ENCODE results near the gene DISC1.
"Not testable (repeated sequence)": the region's sequence is repeated elsewhere in the genome, so short reads cannot be mapped to it uniquely, and the experiment has no call there.

Gene DISC1

GRCh38 chr1:231936983-231937775, 310.6 kb downstream of the DISC1 start:
- DNase-seq: peak; percentile 38

- DNase-seq: no peak
Observed at GRCh38 chr1:231938211-231938610, 311.6 kb downstream of the DISC1 start.

GRCh38 chr1:231938711-231939110, 312.1 kb downstream of the DISC1 start:
- no peak for DNase-seq

- DNase-seq: no peak
Observed at GRCh38 chr1:231939118-231939517, 312.5 kb downstream of the DISC1 start.

GRCh38 chr1:231940116-231940515, 313.5 kb downstream of the DISC1 start:
- DNase-seq: peak; percentile 58

GRCh38 chr1:231940701-231941100, 314.1 kb downstream of the DISC1 start:
- DNase-seq: peak; percentile 46

GRCh38 chr1:231943084-231943483, 316.5 kb downstream of the DISC1 start:
- no peak for DNase-seq

- DNase-seq: not testable (repeated sequence)
Observed at GRCh38 chr1:231948102-231948501, 321.5 kb downstream of the DISC1 start.

GRCh38 chr1:231949277-231950091, 322.9 kb downstream of the DISC1 start:
- no peak for DNase-seq

- no peak for DNase-seq
Observed at GRCh38 chr1:231950331-231951128, 323.9 kb downstream of the DISC1 start.

GRCh38 chr1:231951374-231951773, 324.8 kb downstream of the DISC1 start:
- no peak for DNase-seq

GRCh38 chr1:231952154-231952553, 325.6 kb downstream of the DISC1 start:
- no peak for DNase-seq

GRCh38 chr1:231953660-231954059, 327.1 kb downstream of the DISC1 start:
- DNase-seq: no peak

GRCh38 chr1:231954751-231955150, 328.2 kb downstream of the DISC1 start:
- no peak for DNase-seq

- no peak for DNase-seq
Observed at GRCh38 chr1:231957359-231957758, 330.8 kb downstream of the DISC1 start.

- DNase-seq: no peak
Observed at GRCh38 chr1:231958448-231958847, 331.9 kb downstream of the DISC1 start.

- no peak for DNase-seq
Observed at GRCh38 chr1:231959225-231959884, 332.8 kb downstream of the DISC1 start.

- DNase-seq: not testable (repeated sequence)
Observed at GRCh38 chr1:231961801-231962200, 335.2 kb downstream of the DISC1 start.

GRCh38 chr1:231962636-231963035, 336.0 kb downstream of the DISC1 start:
- no peak for DNase-seq

- no peak for DNase-seq
Observed at GRCh38 chr1:231964241-231964640, 337.7 kb downstream of the DISC1 start.

- DNase-seq: no peak
Observed at GRCh38 chr1:231964961-231965360, 338.4 kb downstream of the DISC1 start.

GRCh38 chr1:231965615-231966014, 339.0 kb downstream of the DISC1 start:
- DNase-seq: no peak

- DNase-seq: no peak
Observed at GRCh38 chr1:231966983-231967382, 340.4 kb downstream of the DISC1 start.
